Mesenchymal stem cell (in vitro differentiated cells and primary cell): Measurements from ENCODE around the gene OSGIN1.

ENCODE experiments used
- DNase-seq: peaks from one replicate; pipeline ENCODE4 v3.0.0-alpha.2; 2013
- H2AFZ ChIP-seq: one replicate; pipeline ENCODE4 v1.6.1; 2013; ENCODE audit warnings: low read depth, mild to moderate bottlenecking, control low read depth, inconsistent platforms, low read length, moderate library complexity
- H2AK5ac ChIP-seq: 2 replicates; pipeline ENCODE4 v1.6.1; 2013; ENCODE audit warnings: low read length, moderate library complexity, mild to moderate bottlenecking, inconsistent platforms; ENCODE audit not compliant: severe bottlenecking
- H2BK120ac ChIP-seq: one replicate; pipeline ENCODE4 v1.6.1; 2013; ENCODE audit warnings: low read depth, mild to moderate bottlenecking, inconsistent platforms, low read length, moderate library complexity
- H2BK12ac ChIP-seq, 2 experiments: one replicate each; pipeline ENCODE4 v1.6.1; 2013; ENCODE audit warnings: inconsistent platforms in 2 of 2, low read length in 2 of 2, mild to moderate bottlenecking in 2 of 2, moderate library complexity in 2 of 2, control low read depth in 1 of 2
- H2BK15ac ChIP-seq: one replicate; pipeline ENCODE4 v1.6.1; 2013; ENCODE audit warnings: mild to moderate bottlenecking, low read depth, inconsistent platforms; ENCODE audit not compliant: poor library complexity, severe bottlenecking
- H2BK5ac ChIP-seq: 2 replicates; pipeline ENCODE4 v1.6.1; 2013; ENCODE audit warnings: low read depth, mild to moderate bottlenecking, low read length, control low read depth, inconsistent platforms; ENCODE audit not compliant: poor library complexity, severe bottlenecking
- H3K14ac ChIP-seq, 2 experiments: one replicate each; pipeline ENCODE4 v1.6.1; 2013; ENCODE audit warnings: inconsistent platforms in 2 of 2, low read length in 2 of 2, control low read depth in 1 of 2, mild to moderate bottlenecking in 1 of 2, moderate library complexity in 1 of 2
- H3K18ac ChIP-seq, 2 experiments: one replicate each; pipeline ENCODE4 v1.6.1; 2013; ENCODE audit warnings: inconsistent platforms in 2 of 2, low read length in 2 of 2, control low read depth in 1 of 2, low read depth in 1 of 2, mild to moderate bottlenecking in 1 of 2
- H3K23ac ChIP-seq, 2 experiments: one replicate each; pipeline ENCODE4 v1.6.1; 2013; ENCODE audit warnings: inconsistent platforms in 2 of 2, low read length in 2 of 2, mild to moderate bottlenecking in 2 of 2, moderate library complexity in 2 of 2, control low read depth in 1 of 2
- H3K27ac ChIP-seq: 2 replicates; pipeline ENCODE4 v1.5.1; 2013; ENCODE audit warnings: mild to moderate bottlenecking, moderate library complexity, low read length, control low read depth, inconsistent platforms; ENCODE audit not compliant: poor library complexity, severe bottlenecking
- H3K27me3 ChIP-seq, 2 experiments: 2 replicates each; pipeline versions ENCODE4 v1.6.1 to v1.7.0; 2013; ENCODE audit warnings: low read length in 2 of 2, mild to moderate bottlenecking in 2 of 2, moderate library complexity in 2 of 2, control low read depth in 1 of 2, inconsistent platforms in 1 of 2; ENCODE audit not compliant: control insufficient read depth in 1 of 2, insufficient read depth in 1 of 2
- H3K36me3 ChIP-seq, 2 experiments: 2 replicates each; pipeline versions ENCODE4 v1.6.1 to v1.7.0; 2013; ENCODE audit warnings: low read length in 2 of 2, control low read depth in 1 of 2, inconsistent platforms in 1 of 2, low read depth in 1 of 2, mild to moderate bottlenecking in 1 of 2; ENCODE audit not compliant: insufficient read depth in 2 of 2, control insufficient read depth in 1 of 2
- H3K4ac ChIP-seq, 2 experiments: one replicate each; pipeline ENCODE4 v1.6.1; 2013; ENCODE audit warnings: inconsistent platforms in 2 of 2, low read length in 2 of 2, mild to moderate bottlenecking in 2 of 2, moderate library complexity in 2 of 2, control low read depth in 1 of 2, low read depth in 1 of 2
- H3K4me1 ChIP-seq: 2 replicates; pipeline ENCODE4 v1.6.1; 2013; ENCODE audit warnings: low read depth, low read length, control low read depth; ENCODE audit not compliant: control insufficient read depth, insufficient read depth
- H3K4me2 ChIP-seq: 2 replicates; pipeline ENCODE4 v1.6.1; 2013; ENCODE audit warnings: low read length, mild to moderate bottlenecking, inconsistent platforms; ENCODE audit not compliant: poor library complexity, severe bottlenecking
- H3K4me3 ChIP-seq, 2 experiments: 2 replicates each; pipeline versions ENCODE4 v1.5.1 to v1.7.0; 2013; ENCODE audit warnings: low read length in 2 of 2, mild to moderate bottlenecking in 2 of 2, control low read depth in 1 of 2, low read depth in 1 of 2; ENCODE audit not compliant: insufficient read depth in 1 of 2
- H3K79me1 ChIP-seq: replicated peaks from 2 replicates; pipeline ENCODE4 v1.6.1; 2013; ENCODE audit warnings: mild to moderate bottlenecking, control low read depth, low read length, inconsistent platforms; ENCODE audit not compliant: poor library complexity, severe bottlenecking
- H3K9ac ChIP-seq: 2 replicates; pipeline ENCODE4 v1.7.0; 2013; ENCODE audit warnings: mild to moderate bottlenecking, low read length, moderate library complexity
- H3K9me3 ChIP-seq: 2 replicates; pipeline ENCODE4 v1.7.0; 2013; ENCODE audit warnings: mild to moderate bottlenecking, low read length; ENCODE audit not compliant: control insufficient read depth
- H4K8ac ChIP-seq: one replicate; pipeline ENCODE4 v1.6.1; 2013; ENCODE audit warnings: inconsistent platforms, mild to moderate bottlenecking, low read length, moderate library complexity
- H4K91ac ChIP-seq: one replicate; pipeline ENCODE4 v1.6.1; 2013; ENCODE audit warnings: mild to moderate bottlenecking, low read length, inconsistent platforms
- WGBS: methylation state at CpG from one replicate; pipeline ENCODE4 v1.1.7; 2013; ENCODE audit warnings: mixed read lengths; 5-methylcytosine and 5-hydroxymethylcytosine counted together

OSGIN1 gene

GRCh38 chr16:83915491-83915890, 37.5 kb upstream of the OSGIN1 start:
- Histone ChIP-seq H4K8ac (no peak overlapping the region), H3K18ac (no peak overlapping the region), H3K79me1 (peaks cover 13% of the 10 kb centered on the region), H3K23ac (no peak overlapping the region), H3K14ac (no peak overlapping the region), H2BK5ac (no peak overlapping the region), H4K91ac (no peak overlapping the region), H2BK120ac (no peak overlapping the region), H3K9ac (no peak overlapping the region), H3K4me2 (no peak overlapping the region), H3K4me1 (peaks cover 2% of the 10 kb centered on the region), H3K4ac (no peak overlapping the region), H3K9me3 (no peaks in the 10 kb centered on the region), H2AFZ (no peak overlapping the region), H3K4me3 (no peak overlapping the region), H2AK5ac (no peak overlapping the region), H3K36me3 (peaks cover 73 to 75% of the 10 kb centered on the region in 2 experiments), H3K27me3 (no peaks in the 10 kb centered on the region), H3K27ac (no peak overlapping the region), H2BK12ac (no peak overlapping the region), H2BK15ac (no peak overlapping the region)
- no peak for DNase-seq
- 96% methylated on average over 14 of the region's 14 CpGs for WGBS

GRCh38 chr16:83917152-83918120, 35.6 kb upstream of the OSGIN1 start:
- WGBS, result 97% methylated on average over 51 of the region's 51 CpGs
- no peaks in the 10 kb centered on the region for H3K9me3 ChIP-seq
- H3K23ac ChIP-seq, result no peak overlapping the region
- peaks cover 13% of the 10 kb centered on the region for H3K79me1 ChIP-seq
- no peak overlapping the region for H3K4ac ChIP-seq
- no peak overlapping the region for H2BK15ac ChIP-seq
- DNase-seq, result no peak
- H4K91ac ChIP-seq, result no peak overlapping the region
- no peak overlapping the region for H2AK5ac ChIP-seq
- no peak overlapping the region for H2BK120ac ChIP-seq
- peak overlapping the region in 1 of 2 experiments; percentile 57 for H3K14ac ChIP-seq
- H3K4me2 ChIP-seq, result no peak overlapping the region
- no peak overlapping the region for H3K4me3 ChIP-seq
- no peaks in the 10 kb centered on the region for H3K27me3 ChIP-seq
- no peak overlapping the region for H3K9ac ChIP-seq
- H3K4me1 ChIP-seq, result peaks cover 2% of the 10 kb centered on the region
- H2BK5ac ChIP-seq, result no peak overlapping the region
- no peak overlapping the region for H3K27ac ChIP-seq
- no peak overlapping the region for H3K18ac ChIP-seq
- no peak overlapping the region for H2AFZ ChIP-seq
- H4K8ac ChIP-seq, result no peak overlapping the region
- no peak overlapping the region for H2BK12ac ChIP-seq
- H3K36me3 ChIP-seq, result peaks cover 57 to 74% of the 10 kb centered on the region in 2 experiments

GRCh38 chr16:83920894-83921491, 32.0 kb upstream of the OSGIN1 start:
- 72% methylated on average over 1 of the region's 2 CpGs for WGBS
- no peak overlapping the region for H3K18ac ChIP-seq

More at GRCh38 chr16:83920894-83921491, 32.0 kb upstream of the OSGIN1 start:
- H2BK120ac ChIP-seq, result no peak overlapping the region
- H3K9me3 ChIP-seq, result no peaks in the 10 kb centered on the region
- no peak overlapping the region for H3K23ac ChIP-seq
- H4K91ac ChIP-seq, result no peak overlapping the region
- no peak overlapping the region for H2BK15ac ChIP-seq
- DNase-seq, result no peak
- no peak overlapping the region for H2AK5ac ChIP-seq
- peaks cover 32 to 70% of the 10 kb centered on the region in 2 experiments for H3K36me3 ChIP-seq
- no peak overlapping the region for H3K14ac ChIP-seq
- H3K9ac ChIP-seq, result no peak overlapping the region
- H3K27ac ChIP-seq, result no peak overlapping the region
- no peak overlapping the region for H3K4ac ChIP-seq
- H2AFZ ChIP-seq, result no peak overlapping the region
- H3K79me1 ChIP-seq, result peaks cover 3% of the 10 kb centered on the region
- H3K4me3 ChIP-seq, result no peak overlapping the region
- no peak overlapping the region for H4K8ac ChIP-seq
- no peak overlapping the region for H2BK5ac ChIP-seq
- H3K4me2 ChIP-seq, result no peak overlapping the region
- no peaks in the 10 kb centered on the region for H3K27me3 ChIP-seq
- no peaks in the 10 kb centered on the region for H3K4me1 ChIP-seq
- no peak overlapping the region for H2BK12ac ChIP-seq
